Measurements from ENCODE around the gene MAD2L1. TPM values are rescaled to one million over a fixed set of nuclear protein-coding genes. Genes with fewer than 3 reads are reported as not detected.

MAD2L1 gene
- total and polyA plus RNA-seq, 2 donors (not counting 3 experiments of a cell fraction or from before 2014, with no cell fraction given) = 15.6 to 41.4 TPM

- POLR2A ChIA-PET = no interaction called here
- Histone ChIP-seq H3K79me2 (ENCODE audit: control insufficient read depth, insufficient read depth, low read length) (no peaks in the 10 kb centered on the region), H3K9me3 (replicated peaks; ENCODE audit: control insufficient read depth, insufficient read depth, low read length) (no peaks in the 10 kb centered on the region), H4K20me1 (replicated peaks; ENCODE audit: control insufficient read depth, extremely low read depth, insufficient read depth, low read length) (no peaks in the 10 kb centered on the region), H3K27me3 (ENCODE audit: control insufficient read depth in 2 of 2, insufficient read depth in 2 of 2, low read length in 2 of 2) (no peaks in the 10 kb centered on the region), H3K4me1 (ENCODE audit: control insufficient read depth, extremely low read depth, insufficient read depth, low read length) (no peaks in the 10 kb centered on the region), H3K4me2 (ENCODE audit: insufficient read depth, low read length) (no peak overlapping the region), H3K9ac (replicated peaks; ENCODE audit: extremely low read depth, insufficient read depth, low read length) (no peak overlapping the region), H3K27ac (ENCODE audit: insufficient read depth, low read depth, low read length) (no peak overlapping the region), H3K36me3 (ENCODE audit: control insufficient read depth in 2 of 2, extremely low read depth in 1 of 2, insufficient read depth in 2 of 2, low read length in 2 of 2) (no peaks in the 10 kb centered on the region), H3K4me3 (replicated peaks in 1 of 3; ENCODE audit: insufficient read depth in 1 of 3, low read depth in 1 of 3, low read length in 3 of 3) (no peak overlapping the region), H3K9me1 (replicated peaks; ENCODE audit: control insufficient read depth, extremely low read depth, insufficient read depth, low read length) (no peaks in the 10 kb centered on the region), H2AFZ (ENCODE audit: low read depth, low read length) (no peak overlapping the region)
- intact Hi-C loops (cut with micrococcal nuclease) (no loop called here), dilution Hi-C loops (cut with MboI; ENCODE audit: extremely low pct_ligation_motif_present, low sequenced_read_pairs) (no loop called here)
- FAIRE-seq = no peak
- CTCF ChIA-PET = no interaction called here
- DNase-seq (ENCODE audit: low read depth, low spot score) = no peak
- BruUV-seq (replicated peaks) = no TSS peak
- no peak for TF ChIP-seq CTCF (IDR thresholded peaks at IDR 0.05; ENCODE audit: extremely low read depth in 1 of 2, insufficient read depth in 1 of 2, low read depth in 1 of 2, low read length in 2 of 2)
- no peak for TF ChIP-seq POLR2A (IDR thresholded peaks at IDR 0.05; ENCODE audit: low read depth, low read length)
- TF ChIP-seq MAX (IDR thresholded peaks at IDR 0.05; ENCODE audit: insufficient read depth, insufficient read length) = no peak
Observed at GRCh38 chr4:120034913-120035312, 31.7 kb downstream of the MAD2L1 start.

GRCh38 chr4:120026853-120027252, 39.8 kb downstream of the MAD2L1 start:
- H3K27ac ChIP-seq (ENCODE audit: insufficient read depth, low read depth, low read length) = no peak overlapping the region
- POLR2A ChIA-PET = no interaction called here
- no peaks in the 10 kb centered on the region for H4K20me1 ChIP-seq (replicated peaks; ENCODE audit: control insufficient read depth, extremely low read depth, insufficient read depth, low read length)
- no peaks in the 10 kb centered on the region for H3K36me3 ChIP-seq (ENCODE audit: control insufficient read depth in 2 of 2, extremely low read depth in 1 of 2, insufficient read depth in 2 of 2, low read length in 2 of 2)
- H3K27me3 ChIP-seq (ENCODE audit: control insufficient read depth in 2 of 2, insufficient read depth in 2 of 2, low read length in 2 of 2) = no peaks in the 10 kb centered on the region
- no peak overlapping the region for H2AFZ ChIP-seq (ENCODE audit: low read depth, low read length)
- no peak overlapping the region for H3K9ac ChIP-seq (replicated peaks; ENCODE audit: extremely low read depth, insufficient read depth, low read length)
- BruUV-seq (replicated peaks) = no TSS peak
- dilution Hi-C loops (cut with MboI; ENCODE audit: extremely low pct_ligation_motif_present, low sequenced_read_pairs) (no loop called here), intact Hi-C loops (cut with micrococcal nuclease) (no loop called here)
- CTCF ChIA-PET = interaction anchor here (1.5 kb wide), 1 partner anchor 398 kb away, joined by 4 read pairs; the partner anchor contains the start of gene PDE5A
- H3K9me3 ChIP-seq (replicated peaks; ENCODE audit: control insufficient read depth, insufficient read depth, low read length) = no peaks in the 10 kb centered on the region
- FAIRE-seq (no peak), DNase-seq (ENCODE audit: low read depth, low spot score) (no peak)
- H3K9me1 ChIP-seq (replicated peaks; ENCODE audit: control insufficient read depth, extremely low read depth, insufficient read depth, low read length) = no peaks in the 10 kb centered on the region
- H3K4me3 ChIP-seq (replicated peaks in 1 of 3; ENCODE audit: insufficient read depth in 1 of 3, low read depth in 1 of 3, low read length in 3 of 3) = no peak overlapping the region
- no peak overlapping the region for H3K4me2 ChIP-seq (ENCODE audit: insufficient read depth, low read length)
- H3K79me2 ChIP-seq (ENCODE audit: control insufficient read depth, insufficient read depth, low read length) = no peaks in the 10 kb centered on the region
- TF ChIP-seq CTCF (IDR thresholded peaks at IDR 0.05; ENCODE audit: extremely low read depth in 1 of 2, insufficient read depth in 1 of 2, low read depth in 1 of 2, low read length in 2 of 2) = no peak
- TF ChIP-seq POLR2A (IDR thresholded peaks at IDR 0.05; ENCODE audit: low read depth, low read length) = no peak
- no peak for TF ChIP-seq FOS (IDR thresholded peaks at IDR 0.05; ENCODE audit: borderline replicate concordance, insufficient read depth, low read length)
- TF ChIP-seq MAX (IDR thresholded peaks at IDR 0.05; ENCODE audit: insufficient read depth, insufficient read length) = no peak
- no peaks in the 10 kb centered on the region for H3K4me1 ChIP-seq (ENCODE audit: control insufficient read depth, extremely low read depth, insufficient read depth, low read length)
